B cell (primary cell): ENCODE results near the gene IFNA1.

Source experiments
- EZH2 ChIP-seq: IDR thresholded peaks from 2 replicates; pipeline ENCODE4 v1.6.1; 2012; ENCODE audit warnings: borderline replicate concordance, low read depth, mild to moderate bottlenecking, moderate library complexity, low read length; ENCODE audit not compliant: insufficient read depth, poor library complexity, severe bottlenecking
- TF ChIP-seq, protein P1 (sequence below): fragments of 200-600 bp; IDR thresholded peaks from one replicate; pipeline ENCODE4 v1.8.0; 2022; ENCODE audit warnings: antibody characterized with exemption, mild to moderate bottlenecking

DNA sequence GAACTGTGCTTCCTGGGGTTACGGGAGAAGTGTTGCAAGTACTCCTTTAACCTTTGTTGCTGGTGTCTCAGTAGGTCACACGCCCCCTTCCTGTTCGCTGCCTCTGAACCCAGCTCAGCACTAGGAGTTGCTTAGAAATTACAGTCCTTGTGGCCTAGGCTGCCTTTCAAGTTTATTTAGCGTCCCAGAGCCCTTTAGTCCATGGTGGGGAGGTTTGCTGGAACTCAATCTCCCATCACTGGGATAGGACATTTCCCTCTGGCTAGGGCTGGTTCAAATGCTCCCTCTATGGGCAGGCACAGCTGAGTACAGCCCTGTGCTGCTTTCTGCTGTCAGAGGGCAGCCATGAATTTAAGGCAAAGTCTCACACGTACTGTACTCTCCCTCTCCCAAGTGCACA lies 26.6 kb upstream of the IFNA1 start:
- TF ChIP-seq, protein P1, sequence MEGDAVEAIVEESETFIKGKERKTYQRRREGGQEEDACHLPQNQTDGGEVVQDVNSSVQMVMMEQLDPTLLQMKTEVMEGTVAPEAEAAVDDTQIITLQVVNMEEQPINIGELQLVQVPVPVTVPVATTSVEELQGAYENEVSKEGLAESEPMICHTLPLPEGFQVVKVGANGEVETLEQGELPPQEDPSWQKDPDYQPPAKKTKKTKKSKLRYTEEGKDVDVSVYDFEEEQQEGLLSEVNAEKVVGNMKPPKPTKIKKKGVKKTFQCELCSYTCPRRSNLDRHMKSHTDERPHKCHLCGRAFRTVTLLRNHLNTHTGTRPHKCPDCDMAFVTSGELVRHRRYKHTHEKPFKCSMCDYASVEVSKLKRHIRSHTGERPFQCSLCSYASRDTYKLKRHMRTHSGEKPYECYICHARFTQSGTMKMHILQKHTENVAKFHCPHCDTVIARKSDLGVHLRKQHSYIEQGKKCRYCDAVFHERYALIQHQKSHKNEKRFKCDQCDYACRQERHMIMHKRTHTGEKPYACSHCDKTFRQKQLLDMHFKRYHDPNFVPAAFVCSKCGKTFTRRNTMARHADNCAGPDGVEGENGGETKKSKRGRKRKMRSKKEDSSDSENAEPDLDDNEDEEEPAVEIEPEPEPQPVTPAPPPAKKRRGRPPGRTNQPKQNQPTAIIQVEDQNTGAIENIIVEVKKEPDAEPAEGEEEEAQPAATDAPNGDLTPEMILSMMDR: no peak
- no peak for TF ChIP-seq EZH2
